IMR-90 (cell line): ENCODE measurements around the gene TAC4.

Source experiments
- BHLHE40 ChIP-seq: fragments of 150-350 bp; IDR thresholded peaks from 2 replicates; pipeline ENCODE4 v1.6.1; 2016; ENCODE audit warnings: mild to moderate bottlenecking, low read depth, low read length
- FOS ChIP-seq: fragments of 150-350 bp; IDR thresholded peaks from 2 replicates; pipeline ENCODE4 v1.6.1; 2016; ENCODE audit warnings: low read depth, low read length
- POLR2A ChIP-seq: IDR thresholded peaks from 2 replicates; pipeline ENCODE4 v1.6.1; 2012; ENCODE audit warnings: mild to moderate bottlenecking, low read depth, low read length
- RAD21 ChIP-seq: IDR thresholded peaks from 2 replicates; pipeline ENCODE4 v1.6.1; 2012; ENCODE audit warnings: low read length, improper control_type of control experiment
- RCOR1 ChIP-seq: IDR thresholded peaks from 2 replicates; pipeline ENCODE4 v1.6.1; 2012; ENCODE audit warnings: mild to moderate bottlenecking, low read length, improper control_type of control experiment; ENCODE audit not compliant: insufficient replicate concordance
- RFX5 ChIP-seq: IDR thresholded peaks from 2 replicates; pipeline ENCODE4 v1.8.0; 2012; ENCODE audit warnings: low read depth, mild to moderate bottlenecking, low read length, moderate library complexity
- TF ChIP-seq, protein P1 (sequence below): conservative IDR thresholded peaks from 2 replicates; pipeline ENCODE4 v1.5.1; 2012; ENCODE audit warnings: mild to moderate bottlenecking, low read depth, low read length, improper control_type of control experiment
- TF ChIP-seq, protein P2 (sequence below): fragments of 150-350 bp; IDR thresholded peaks from 2 replicates; pipeline ENCODE4 v1.6.1; 2017; ENCODE audit warnings: mild to moderate bottlenecking, antibody characterized with exemption, low read length, low read depth

DNA sequence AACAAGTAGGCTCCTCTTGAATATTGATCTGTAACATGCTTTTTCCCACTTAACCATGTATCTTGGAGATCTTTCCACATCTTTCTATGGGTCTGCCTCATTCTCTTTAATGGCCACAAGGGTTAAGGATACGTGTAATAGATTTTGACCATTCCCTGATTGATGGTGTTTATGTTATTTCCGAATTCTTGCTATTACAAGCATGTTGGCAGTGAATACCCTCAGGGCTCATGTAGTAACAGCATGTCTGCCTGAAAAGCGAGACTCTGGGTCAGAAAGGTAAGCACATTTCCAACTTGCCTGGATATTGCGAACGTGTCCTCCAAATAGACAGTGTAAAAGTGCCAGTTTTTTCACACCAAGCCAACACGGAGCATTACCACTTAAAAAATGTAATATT, 5.0 kb downstream of the TAC4 start:
- TF ChIP-seq, protein P1, sequence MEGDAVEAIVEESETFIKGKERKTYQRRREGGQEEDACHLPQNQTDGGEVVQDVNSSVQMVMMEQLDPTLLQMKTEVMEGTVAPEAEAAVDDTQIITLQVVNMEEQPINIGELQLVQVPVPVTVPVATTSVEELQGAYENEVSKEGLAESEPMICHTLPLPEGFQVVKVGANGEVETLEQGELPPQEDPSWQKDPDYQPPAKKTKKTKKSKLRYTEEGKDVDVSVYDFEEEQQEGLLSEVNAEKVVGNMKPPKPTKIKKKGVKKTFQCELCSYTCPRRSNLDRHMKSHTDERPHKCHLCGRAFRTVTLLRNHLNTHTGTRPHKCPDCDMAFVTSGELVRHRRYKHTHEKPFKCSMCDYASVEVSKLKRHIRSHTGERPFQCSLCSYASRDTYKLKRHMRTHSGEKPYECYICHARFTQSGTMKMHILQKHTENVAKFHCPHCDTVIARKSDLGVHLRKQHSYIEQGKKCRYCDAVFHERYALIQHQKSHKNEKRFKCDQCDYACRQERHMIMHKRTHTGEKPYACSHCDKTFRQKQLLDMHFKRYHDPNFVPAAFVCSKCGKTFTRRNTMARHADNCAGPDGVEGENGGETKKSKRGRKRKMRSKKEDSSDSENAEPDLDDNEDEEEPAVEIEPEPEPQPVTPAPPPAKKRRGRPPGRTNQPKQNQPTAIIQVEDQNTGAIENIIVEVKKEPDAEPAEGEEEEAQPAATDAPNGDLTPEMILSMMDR = no peak
- TF ChIP-seq RFX5 (no peak), RCOR1 (no peak), POLR2A (no peak), RAD21 (no peak), FOS (no peak), BHLHE40 (no peak)
- TF ChIP-seq, protein P2, sequence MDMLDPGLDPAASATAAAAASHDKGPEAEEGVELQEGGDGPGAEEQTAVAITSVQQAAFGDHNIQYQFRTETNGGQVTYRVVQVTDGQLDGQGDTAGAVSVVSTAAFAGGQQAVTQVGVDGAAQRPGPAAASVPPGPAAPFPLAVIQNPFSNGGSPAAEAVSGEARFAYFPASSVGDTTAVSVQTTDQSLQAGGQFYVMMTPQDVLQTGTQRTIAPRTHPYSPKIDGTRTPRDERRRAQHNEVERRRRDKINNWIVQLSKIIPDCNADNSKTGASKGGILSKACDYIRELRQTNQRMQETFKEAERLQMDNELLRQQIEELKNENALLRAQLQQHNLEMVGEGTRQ = no peak
